ENCODE measurements around the gene SLC25A27.

DNA sequence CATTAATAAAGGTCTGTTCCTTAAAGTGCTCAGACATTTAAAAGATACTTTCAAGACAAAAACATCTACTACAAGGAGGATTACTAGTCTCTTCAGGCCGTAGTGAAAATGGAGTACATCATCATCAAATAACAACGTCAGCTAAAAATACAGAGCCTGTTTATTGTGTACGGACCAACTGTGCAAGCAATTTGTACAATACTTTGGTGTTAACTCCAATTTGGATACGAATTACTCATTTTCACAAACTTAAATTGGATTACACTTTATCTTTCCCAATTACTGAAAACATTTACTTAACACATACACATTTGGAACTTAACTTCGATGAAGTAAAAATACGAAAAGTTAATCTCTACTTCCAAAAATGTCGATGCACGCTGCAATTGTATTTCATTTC lies 959 bp upstream of the SLC25A27 start:
- TF ChIP-seq, protein P1, sequence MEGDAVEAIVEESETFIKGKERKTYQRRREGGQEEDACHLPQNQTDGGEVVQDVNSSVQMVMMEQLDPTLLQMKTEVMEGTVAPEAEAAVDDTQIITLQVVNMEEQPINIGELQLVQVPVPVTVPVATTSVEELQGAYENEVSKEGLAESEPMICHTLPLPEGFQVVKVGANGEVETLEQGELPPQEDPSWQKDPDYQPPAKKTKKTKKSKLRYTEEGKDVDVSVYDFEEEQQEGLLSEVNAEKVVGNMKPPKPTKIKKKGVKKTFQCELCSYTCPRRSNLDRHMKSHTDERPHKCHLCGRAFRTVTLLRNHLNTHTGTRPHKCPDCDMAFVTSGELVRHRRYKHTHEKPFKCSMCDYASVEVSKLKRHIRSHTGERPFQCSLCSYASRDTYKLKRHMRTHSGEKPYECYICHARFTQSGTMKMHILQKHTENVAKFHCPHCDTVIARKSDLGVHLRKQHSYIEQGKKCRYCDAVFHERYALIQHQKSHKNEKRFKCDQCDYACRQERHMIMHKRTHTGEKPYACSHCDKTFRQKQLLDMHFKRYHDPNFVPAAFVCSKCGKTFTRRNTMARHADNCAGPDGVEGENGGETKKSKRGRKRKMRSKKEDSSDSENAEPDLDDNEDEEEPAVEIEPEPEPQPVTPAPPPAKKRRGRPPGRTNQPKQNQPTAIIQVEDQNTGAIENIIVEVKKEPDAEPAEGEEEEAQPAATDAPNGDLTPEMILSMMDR (optimal IDR thresholded peaks at IDR 0.05 in 1 of 3, IDR thresholded peaks at IDR 0.05 in 1 of 3, conservative IDR thresholded peaks at IDR 0.05 in 1 of 3; ENCODE audit: extremely low read depth in 1 of 3, insufficient read depth in 2 of 3, low read length in 3 of 3) = no peak
- TF ChIP-seq EZH2 (IDR thresholded peaks at IDR 0.05; ENCODE audit: low read length) = no peak

All from keratinocyte (primary cell).